SK-N-SH (cell line): ENCODE measurements around the gene SPATA2. TPM values are rescaled to one million over a fixed set of nuclear protein-coding genes. Genes with fewer than 3 reads are reported as not detected.

Source experiments
- CTCF ChIA-PET: fragments of 300-600, 350-600 bp; formaldehyde crosslinking; extraction: SDS; loops from one replicate; lab custom pipeline; 2021; lab: Yijun Ruan, JAX
- POLR2A ChIA-PET: fragments of 350-600 bp; sonication (Branson Sonifier 250); formaldehyde crosslinking; extraction: SDS; loops from one replicate; lab custom pipeline; 2020; ENCODE audit warnings: antibody characterized with exemption, inconsistent platforms; lab: Yijun Ruan, JAX
- DNase-seq: peaks from one replicate; pipeline ENCODE4 v3.0.0; 2012
- H2AFZ ChIP-seq: fragments of 200-600 bp; sonication (generic); 2 replicates; pipeline ENCODE4 v1.8.1; 2016; ENCODE audit warnings: antibody characterized with exemption, mild to moderate bottlenecking, low read depth
- H3F3A ChIP-seq: fragments of 200-600 bp; sonication (generic); replicated peaks from 2 replicates; pipeline ENCODE3; 2016; ENCODE audit warnings: antibody characterized with exemption, mild to moderate bottlenecking; ENCODE audit not compliant: insufficient read depth
- H3K27ac ChIP-seq, 2 experiments: fragments of 200-500 bp in 1 of 2; fragments of 200-600 bp in 1 of 2; sonication (Bioruptor generic) in 1 of 2; sonication (generic), shearing (Covaris generic) in 1 of 2; 2 replicates each; pipeline versions ENCODE4 v1.5.1 to v1.6.1; 2014 to 2016; ENCODE audit warnings: low read depth in 2 of 2, inconsistent platforms in 1 of 2, low read length in 1 of 2, mild to moderate bottlenecking in 1 of 2, mixed read lengths in 1 of 2
- H3K27me3 ChIP-seq: fragments of 200-600 bp; sonication (generic), shearing (Covaris generic); 2 replicates; pipeline ENCODE4 v1.6.1; 2016; ENCODE audit warnings: mixed run types; ENCODE audit not compliant: insufficient read depth
- H3K36me3 ChIP-seq, 2 experiments: fragments of 200-500 bp in 1 of 2; fragments of 200-600 bp in 1 of 2; sonication (Bioruptor generic) in 1 of 2; sonication (generic) in 1 of 2; replicated peaks in 1 of 2; 2 replicates each; pipeline versions ENCODE3 to v1.5.1; 2014 to 2016; ENCODE audit warnings: low read length in 1 of 2, mild to moderate bottlenecking in 1 of 2; ENCODE audit not compliant: insufficient read depth in 2 of 2, control insufficient read depth in 1 of 2
- H3K4me1 ChIP-seq, 2 experiments: fragments of 200-500 bp in 1 of 2; fragments of 200-600 bp in 1 of 2; sonication (Bioruptor generic) in 1 of 2; sonication (generic), shearing (Covaris generic) in 1 of 2; 2 replicates each; pipeline versions ENCODE4 v1.5.1 to v1.6.1; 2014 to 2016; ENCODE audit warnings: low read depth in 1 of 2, low read length in 1 of 2, mixed run types in 1 of 2; ENCODE audit not compliant: insufficient read depth in 2 of 2, control insufficient read depth in 1 of 2
- H3K4me2 ChIP-seq: fragments of 200-600 bp; sonication (generic), shearing (Covaris generic); 2 replicates; pipeline ENCODE4 v1.6.1; 2017; ENCODE audit warnings: mixed run types
- H3K4me3 ChIP-seq, 2 experiments: fragments of 200-500 bp in 1 of 2; fragments of 200-600 bp in 1 of 2; sonication (Bioruptor generic) in 1 of 2; sonication (generic), shearing (Covaris generic) in 1 of 2; 2 replicates each; pipeline versions ENCODE4 v1.5.1 to v1.8.1; 2014 to 2016; ENCODE audit warnings: low read depth in 2 of 2, inconsistent platforms in 1 of 2, low read length in 1 of 2, mild to moderate bottlenecking in 1 of 2, mixed read lengths in 1 of 2, moderate library complexity in 1 of 2
- H3K79me2 ChIP-seq: fragments of 200-600 bp; sonication (generic); 2 replicates; pipeline ENCODE4 v1.8.1; 2017; ENCODE audit warnings: mild to moderate bottlenecking; ENCODE audit not compliant: insufficient read depth
- H3K9ac ChIP-seq: fragments of 200-600 bp; sonication (generic); 2 replicates; pipeline ENCODE4 v1.6.1; 2017; ENCODE audit warnings: mixed run types
- H3K9me2 ChIP-seq: fragments of 200-600 bp; sonication (generic); 2 replicates; pipeline ENCODE4 v1.6.1; 2017; ENCODE audit warnings: mixed run types
- H3K9me3 ChIP-seq: fragments of 200-600 bp; sonication (generic); 2 replicates; pipeline ENCODE4 v1.6.1; 2017; ENCODE audit warnings: mixed run types, mild to moderate bottlenecking, moderate library complexity
- H4K20me1 ChIP-seq: fragments of 200-600 bp; sonication (generic); 2 replicates; pipeline ENCODE4 v1.6.1; 2017; ENCODE audit warnings: mild to moderate bottlenecking, mixed run types; ENCODE audit not compliant: insufficient read depth
- CHD2 ChIP-seq: fragments of 150-350 bp; IDR thresholded peaks from 2 replicates; pipeline ENCODE4 v1.6.1; 2018; ENCODE audit warnings: low read length; ENCODE audit not compliant: partially characterized antibody
- EP300 ChIP-seq, 2 experiments: IDR thresholded peaks; 2 replicates each; pipeline versions ENCODE4 v1.4.0 to v1.6.1; 2012; ENCODE audit warnings: borderline replicate concordance in 1 of 2, low read depth in 1 of 2, low read length in 1 of 2
- EZH2phosphoT487 ChIP-seq: fragments of 200-600 bp; sonication (generic); IDR thresholded peaks from 2 replicates; pipeline ENCODE4 v1.6.1; 2017; ENCODE audit warnings: low read depth, mixed run types, mild to moderate bottlenecking, antibody characterized with exemption, moderate library complexity, borderline replicate concordance
- FOSL2 ChIP-seq: IDR thresholded peaks from 2 replicates; pipeline ENCODE4 v1.4.0; 2012; ENCODE audit warnings: low read depth, mild to moderate bottlenecking, moderate library complexity, borderline replicate concordance
- GABPA ChIP-seq: IDR thresholded peaks from 2 replicates; pipeline ENCODE4 v1.4.0; 2012; ENCODE audit warnings: low read depth, mild to moderate bottlenecking
- GATA2 ChIP-seq: sonication (generic); formaldehyde crosslinking; IDR thresholded peaks from 2 replicates; pipeline ENCODE4 v1.5.0; 2020; ENCODE audit warnings: mild to moderate bottlenecking, missing genetic modification reagents
- IRF3 ChIP-seq: fragments of 150-350 bp; IDR thresholded peaks from 2 replicates; pipeline ENCODE4 v1.6.1; 2016; ENCODE audit warnings: mild to moderate bottlenecking, low read depth, low read length
- JUND ChIP-seq: IDR thresholded peaks from 2 replicates; pipeline ENCODE4 v1.4.0; 2012
- MAX ChIP-seq: IDR thresholded peaks from 2 replicates; pipeline ENCODE4 v1.4.0; 2012; ENCODE audit warnings: low read depth
- MEF2A ChIP-seq: IDR thresholded peaks from 2 replicates; pipeline ENCODE4 v1.4.0; 2012; ENCODE audit warnings: low read depth, borderline replicate concordance
- NFIC ChIP-seq: IDR thresholded peaks from 2 replicates; pipeline ENCODE4 v1.4.0; 2012; ENCODE audit warnings: borderline replicate concordance
- NRF1 ChIP-seq: IDR thresholded peaks from 2 replicates; pipeline ENCODE4 v1.6.1; 2012; ENCODE audit warnings: low read depth, mild to moderate bottlenecking, low read length
- PBX3 ChIP-seq: IDR thresholded peaks from 2 replicates; pipeline ENCODE4; 2012
- POLR2AphosphoS5 ChIP-seq: IDR thresholded peaks from 2 replicates; pipeline ENCODE4 v1.6.1; 2012; ENCODE audit warnings: low read depth, low read length
- RCOR1 ChIP-seq: fragments of 150-350 bp; IDR thresholded peaks from 2 replicates; pipeline ENCODE4 v1.6.1; 2017; ENCODE audit warnings: antibody characterized with exemption, low read length
- SIN3A ChIP-seq: IDR thresholded peaks from 2 replicates; pipeline ENCODE4 v1.6.1; 2012; ENCODE audit warnings: low read depth, mild to moderate bottlenecking, low read length, moderate library complexity, borderline replicate concordance
- SMC3 ChIP-seq: IDR thresholded peaks from 2 replicates; pipeline ENCODE4 v1.6.1; 2012; ENCODE audit warnings: low read depth, low read length, improper control_type of control experiment
- TAF1 ChIP-seq: IDR thresholded peaks from 2 replicates; pipeline ENCODE4 v1.6.1; 2012; ENCODE audit warnings: low read depth, mild to moderate bottlenecking, low read length, moderate library complexity, borderline replicate concordance
- TCF12 ChIP-seq: IDR thresholded peaks from 2 replicates; pipeline ENCODE4 v1.4.0; 2012
- TEAD4 ChIP-seq: IDR thresholded peaks from 2 replicates; pipeline ENCODE4 v1.4.0; 2012; ENCODE audit warnings: mild to moderate bottlenecking, borderline replicate concordance; ENCODE audit not compliant: insufficient read depth
- USF1 ChIP-seq: IDR thresholded peaks from 2 replicates; pipeline ENCODE4 v1.4.0; 2012; ENCODE audit warnings: low read depth, borderline replicate concordance
- YY1 ChIP-seq: IDR thresholded peaks from 2 replicates; pipeline ENCODE4 v1.4.0; 2012; ENCODE audit warnings: low read depth, mild to moderate bottlenecking
- ZBTB33 ChIP-seq: IDR thresholded peaks from 2 replicates; pipeline ENCODE4 v1.4.0; 2012; ENCODE audit warnings: low read depth, borderline replicate concordance
- WGBS: methylation state at CpG from one replicate; pipeline ENCODE4 v1.1.6; 2017; ENCODE audit warnings: low lambda C conversion rate; 5-methylcytosine and 5-hydroxymethylcytosine counted together
- polyA plus RNA-seq, 3 experiments: library from polyadenylated mRNA; depleted of rRNA; stranded (reverse); fragments of >200 nt; gene quantifications; 2 replicates each; pipeline ENCODE4 v1.2.3, GENCODE V29; 2012

The SPATA2 gene
- polyA plus RNA-seq, 1 of the 3 experiments (the other 2 are of a cell fraction), result 7.2 TPM

GRCh38 chr20:49951151-49951550, 35.8 kb upstream of the SPATA2 start:
- TF ChIP-seq ZBTB33, result no peak
- no peak for TF ChIP-seq GATA2 (CRISPR knock-in tag)
- no peak for TF ChIP-seq GABPA
- no peak for TF ChIP-seq TAF1
- TF ChIP-seq TCF12, result peak; percentile 94
- peak; percentile 92 for TF ChIP-seq PBX3
- TF ChIP-seq YY1, result no peak
- no peak for TF ChIP-seq CHD2
- TF ChIP-seq FOSL2, result peak; percentile 97
- TF ChIP-seq JUND, result peak; percentile 89
- TF ChIP-seq NFIC, result no peak
- TF ChIP-seq USF1, result no peak
- no peak for TF ChIP-seq MEF2A
- TF ChIP-seq EZH2phosphoT487, result no peak
- TF ChIP-seq NRF1, result no peak
- no peak for TF ChIP-seq IRF3
- no peak for TF ChIP-seq MAX
- TF ChIP-seq TEAD4, result no peak
- TF ChIP-seq SMC3, result no peak
- TF ChIP-seq POLR2AphosphoS5, result peak; percentile 60; the same call in 1 of the 2 replicates
- TF ChIP-seq SIN3A, result no peak
- TF ChIP-seq EP300 (IDR thresholded peaks at IDR 0.05; ENCODE audit: borderline replicate concordance in 1 of 2, low read depth in 1 of 2, low read length in 1 of 2), result peak in 1 of 2 experiments; percentile 59; a peak in 1 of 4 replicates
- no peak for TF ChIP-seq RCOR1
- TF ChIP-seq, all 33 proteins: peak for 6
- Histone ChIP-seq H3K9me2 (no peaks in the 10 kb centered on the region), H3K79me2 (peaks cover 31% of the 10 kb centered on the region), H4K20me1 (no peaks in the 10 kb centered on the region), H3K27me3 (no peaks in the 10 kb centered on the region), H2AFZ (no peak overlapping the region), H3K9me3 (no peaks in the 10 kb centered on the region), H3K36me3 (peaks cover 31 to 61% of the 10 kb centered on the region in 2 experiments), H3F3A (peaks cover 59% of the 10 kb centered on the region), H3K4me1 (peaks cover 0 to 25% of the 10 kb centered on the region in 2 experiments; a peak in 2 of 4 replicates), H3K4me2 (peak overlapping the region; percentile 41), H3K9ac (peak overlapping the region; percentile 33; the same call in 1 of the 2 replicates), H3K4me3 (peak overlapping the region in 1 of 2 experiments; percentile 3; a peak in 1 of 4 replicates), H3K27ac (peak overlapping the region in 1 of 2 experiments; percentile 99; a peak in 2 of 4 replicates)
- ChIA-PET POLR2A (no interaction called here), CTCF (interaction anchor here (0.9 kb wide), 1 partner anchor 61 kb away, joined by 3 read pairs; no protein-coding TSS in a partner anchor)
- WGBS, result 31% methylated on average over 4 of the region's 4 CpGs
- DNase-seq, result no peak
